GM19324 (cell line): ENCODE results near the gene P4HTM.

Experiments used
- ATAC-seq: cut with Tn5 transposase; IDR thresholded peaks from one replicate; pipeline ENCODE4 v1.9.1; 2021; ENCODE audit warnings: mild to moderate bottlenecking, moderate library complexity; ENCODE audit not compliant: unreplicated experiment, low FRiP score

The P4HTM gene

DNA sequence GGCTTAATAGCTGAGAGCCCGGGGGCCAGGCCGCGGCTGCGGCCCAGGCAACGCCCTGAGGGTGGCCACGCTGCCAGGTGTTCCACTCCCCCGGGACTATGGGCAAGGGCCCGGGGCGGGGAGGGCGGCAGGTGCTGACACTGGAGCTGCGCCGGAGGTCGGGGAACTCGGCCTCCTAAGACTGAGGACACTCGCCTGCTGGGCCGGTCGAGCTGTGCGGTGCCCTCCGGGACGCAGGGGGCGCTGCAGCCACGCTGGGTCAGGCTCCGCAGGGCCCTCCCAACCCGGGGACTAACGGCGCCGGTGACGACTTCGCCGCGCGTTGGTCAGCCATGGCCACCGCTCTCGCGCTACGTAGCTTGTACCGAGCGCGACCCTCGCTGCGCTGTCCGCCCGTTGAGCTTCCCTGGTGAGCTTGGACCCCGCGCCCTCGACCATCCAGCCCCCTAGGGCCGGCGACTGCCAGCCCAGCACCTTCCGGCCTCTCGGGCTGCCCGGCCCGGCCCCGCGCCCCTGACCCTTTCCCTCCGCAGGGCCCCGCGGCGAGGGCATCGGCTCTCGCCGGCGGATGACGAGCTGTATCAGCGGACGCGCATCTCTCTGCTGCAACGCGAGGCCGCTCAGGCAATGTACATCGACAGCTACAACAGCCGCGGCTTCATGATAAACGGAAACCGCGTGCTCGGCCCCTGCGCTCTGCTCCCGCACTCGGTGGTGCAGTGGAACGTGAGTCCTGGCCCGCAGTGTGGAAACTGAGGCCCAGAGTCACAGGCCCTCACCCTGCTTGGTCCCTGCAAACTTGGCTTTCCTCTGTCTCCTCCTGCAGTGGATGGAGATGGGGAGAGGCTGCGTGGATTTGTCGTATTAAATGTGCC, 32.0 kb downstream of the P4HTM start, which contains the start of gene NDUFAF3:
Gene NDUFAF3 (plus strand): TSS at position 309 of the 875 bp plus-strand sequence. CDS start 24 bp downstream, at position 333.
- ATAC-seq = peak; percentile 62

DNA sequence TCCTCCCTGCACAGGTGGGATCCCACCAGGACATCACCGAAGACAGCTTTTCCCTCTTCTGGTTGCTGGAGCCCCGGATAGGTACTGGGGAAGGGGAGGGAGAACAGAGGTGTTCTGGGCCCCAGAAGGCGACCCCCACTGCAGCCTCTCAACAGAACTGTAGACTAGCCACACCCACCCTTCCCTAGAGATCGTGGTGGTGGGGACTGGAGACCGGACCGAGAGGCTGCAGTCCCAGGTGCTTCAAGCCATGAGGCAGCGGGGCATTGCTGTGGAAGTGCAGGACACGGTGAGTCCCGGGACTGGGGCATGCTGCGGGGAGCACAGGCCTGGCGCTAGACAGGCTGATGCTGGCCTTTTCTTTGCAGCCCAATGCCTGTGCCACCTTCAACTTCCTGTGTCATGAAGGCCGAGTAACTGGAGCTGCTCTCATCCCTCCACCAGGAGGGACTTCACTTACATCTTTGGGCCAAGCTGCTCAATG, 32.7 kb downstream of the P4HTM start:
- ATAC-seq = no peak

DNA sequence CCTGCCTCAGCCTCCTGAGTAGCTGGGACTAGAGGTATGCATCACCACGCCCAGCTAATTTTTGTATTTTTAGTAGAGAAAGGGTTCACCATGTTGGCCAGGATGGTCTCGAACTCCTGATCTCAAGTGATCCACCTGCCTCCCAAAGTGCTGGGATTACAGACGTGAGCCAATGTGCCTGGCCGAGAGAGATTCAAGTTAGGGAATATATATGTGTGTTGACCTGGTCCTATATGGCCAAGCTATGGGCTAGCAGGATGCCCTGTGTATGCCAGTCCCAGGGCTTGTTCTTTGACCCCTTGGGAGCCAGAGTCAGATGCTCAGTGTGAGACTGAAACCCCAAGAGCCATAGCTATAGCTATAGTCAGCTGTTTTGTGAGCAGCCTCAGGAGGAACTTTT, 33.7 kb downstream of the P4HTM start:
- no peak for ATAC-seq

DNA sequence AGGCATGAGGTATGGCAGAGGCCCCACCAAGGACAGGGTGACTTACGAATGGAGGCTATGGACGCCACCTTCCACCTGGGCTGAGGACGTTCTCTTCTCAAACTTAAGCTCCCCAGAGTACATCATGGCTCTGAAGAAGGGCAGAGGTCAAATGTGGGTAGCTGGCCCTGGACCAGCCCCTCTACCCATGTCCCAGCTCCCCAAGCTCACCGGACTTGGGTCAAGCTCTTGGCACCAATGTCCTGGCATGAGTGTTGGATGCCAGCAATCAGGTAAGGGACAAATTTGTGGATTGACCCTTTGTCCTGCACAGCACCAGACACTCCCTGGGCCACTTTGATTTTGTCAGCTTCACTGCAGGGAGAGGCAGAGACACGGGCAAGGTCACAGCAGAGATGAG, 34.4 kb downstream of the P4HTM start:
- no peak for ATAC-seq

DNA sequence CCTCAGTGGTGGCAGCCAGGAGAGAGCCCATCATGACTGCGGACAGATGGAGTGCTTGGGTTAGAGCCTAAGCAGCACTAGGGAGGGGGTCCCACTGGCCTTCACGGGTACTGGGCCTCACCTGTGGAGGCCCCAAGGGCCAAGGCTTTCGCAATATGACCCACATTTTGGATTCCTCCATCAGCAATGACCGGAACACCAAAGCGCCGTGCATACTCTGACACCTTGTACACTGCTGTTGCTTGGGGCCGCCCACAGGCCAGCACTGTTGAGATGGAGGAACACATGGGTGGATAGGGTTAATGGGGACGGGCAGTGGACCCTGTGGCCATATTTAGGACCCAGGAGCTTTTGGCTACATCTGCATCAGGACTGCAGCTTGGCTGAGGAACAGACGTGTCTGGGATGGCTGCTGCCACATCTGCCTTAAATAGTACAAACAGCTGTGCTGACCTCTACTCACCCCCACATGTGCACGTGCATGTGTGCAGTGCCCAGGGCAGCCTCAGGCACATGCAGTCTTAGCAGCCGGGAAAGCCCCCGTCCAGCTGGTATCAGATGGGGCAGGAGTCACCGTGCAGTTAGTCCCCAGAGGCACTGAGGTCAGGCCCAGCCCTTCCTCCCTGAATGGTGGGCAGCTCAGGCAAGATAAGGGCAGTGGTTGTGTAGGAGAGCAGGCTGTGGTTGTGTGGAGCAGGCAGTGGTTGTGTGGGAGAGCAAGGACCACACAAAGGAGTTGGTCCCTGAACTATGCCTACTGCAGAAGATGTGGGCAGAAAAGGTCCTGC, 35.2 kb downstream of the P4HTM start:
- no peak for ATAC-seq

DNA sequence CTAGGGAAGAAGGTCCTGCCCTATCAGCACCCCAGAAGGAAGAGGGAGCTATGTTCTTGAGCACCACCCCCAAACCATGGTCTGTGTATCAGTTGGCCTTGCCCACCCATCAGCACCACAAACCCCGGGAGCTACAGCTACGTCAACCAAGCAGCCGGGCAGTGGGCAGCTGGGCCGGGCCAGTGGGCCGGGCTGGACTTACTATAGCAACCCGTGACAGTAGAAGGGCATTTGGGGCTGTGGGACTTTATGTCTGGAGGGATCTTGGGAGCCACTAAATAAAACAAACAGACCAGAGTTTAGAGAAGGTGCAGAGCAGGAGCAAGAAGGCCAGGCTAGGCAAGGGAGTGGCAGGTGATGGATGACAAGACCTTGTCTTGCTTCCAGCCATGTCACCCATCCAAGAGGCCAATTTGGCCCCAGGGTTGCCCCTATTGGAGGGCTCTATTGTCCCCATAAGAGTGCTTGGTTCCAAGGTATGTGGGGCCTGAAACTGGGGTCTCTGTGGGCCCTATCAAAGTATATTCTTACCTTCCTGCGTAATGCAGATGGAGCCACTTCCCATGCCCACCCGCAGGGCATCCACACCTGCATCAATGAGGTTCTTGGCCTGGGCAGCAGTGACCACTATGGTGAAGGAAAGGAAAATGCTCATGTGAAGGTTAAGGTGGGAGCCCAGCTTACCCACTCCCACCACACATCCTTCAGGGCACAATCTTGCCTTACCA, 35.9 kb downstream of the P4HTM start:
- ATAC-seq = no peak

DNA sequence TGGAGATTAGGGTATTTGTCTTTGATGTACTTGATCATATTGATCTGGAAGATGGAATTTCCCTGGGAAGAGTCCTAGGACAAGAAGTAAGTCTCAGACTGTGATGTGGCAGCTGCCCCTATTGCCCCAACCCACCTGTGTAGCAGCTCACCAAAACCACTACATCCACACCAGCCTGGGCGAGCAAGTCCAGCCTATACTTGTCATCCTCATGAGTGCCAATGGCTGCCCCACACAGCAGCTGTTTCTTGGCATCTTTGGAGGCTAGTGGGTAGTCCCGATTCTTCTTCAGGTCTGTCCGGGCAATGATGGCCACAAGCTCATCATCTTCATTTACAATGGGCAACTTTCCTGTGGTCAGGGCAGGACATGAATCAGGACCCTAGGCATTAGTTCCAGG, 36.5 kb downstream of the P4HTM start:
- no peak for ATAC-seq

DNA sequence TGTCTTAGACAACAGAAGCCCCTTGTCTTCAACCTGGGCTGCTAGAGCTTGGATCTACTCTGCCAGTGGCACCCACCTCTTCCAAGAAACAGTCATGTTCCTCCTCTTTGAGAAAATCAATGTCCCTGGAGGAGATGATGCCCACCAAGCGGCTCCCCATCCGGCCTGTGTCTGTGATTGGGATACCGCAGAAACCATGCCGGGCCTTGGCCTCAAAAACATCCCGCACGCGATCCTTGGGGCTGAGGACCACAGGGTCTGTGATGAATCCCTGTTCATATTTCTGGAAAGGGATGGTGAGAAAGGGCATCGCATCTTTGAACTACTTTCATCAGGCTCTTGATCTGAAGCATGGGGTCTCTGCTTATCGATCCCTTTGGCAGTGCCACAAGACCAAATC, 37.6 kb downstream of the P4HTM start:
- no peak for ATAC-seq

DNA sequence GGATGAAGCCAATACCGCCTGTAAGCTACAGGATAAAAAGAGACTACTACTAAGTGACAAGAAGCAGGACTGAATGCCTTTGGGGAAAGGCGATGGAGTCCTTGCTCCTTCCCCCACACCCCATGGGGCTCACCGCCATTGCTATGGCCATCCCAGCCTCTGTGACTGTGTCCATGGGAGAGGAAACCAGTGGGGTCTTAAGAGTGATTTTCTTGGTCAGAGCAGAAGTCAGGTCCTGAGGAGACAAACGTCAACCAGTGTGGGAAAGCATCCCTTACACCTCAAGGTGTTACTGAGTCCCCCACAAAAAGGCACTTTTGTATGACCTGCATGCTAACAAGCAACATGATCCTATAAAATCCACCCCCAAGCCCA, 38.2 kb downstream of the P4HTM start:
- no peak for ATAC-seq

DNA sequence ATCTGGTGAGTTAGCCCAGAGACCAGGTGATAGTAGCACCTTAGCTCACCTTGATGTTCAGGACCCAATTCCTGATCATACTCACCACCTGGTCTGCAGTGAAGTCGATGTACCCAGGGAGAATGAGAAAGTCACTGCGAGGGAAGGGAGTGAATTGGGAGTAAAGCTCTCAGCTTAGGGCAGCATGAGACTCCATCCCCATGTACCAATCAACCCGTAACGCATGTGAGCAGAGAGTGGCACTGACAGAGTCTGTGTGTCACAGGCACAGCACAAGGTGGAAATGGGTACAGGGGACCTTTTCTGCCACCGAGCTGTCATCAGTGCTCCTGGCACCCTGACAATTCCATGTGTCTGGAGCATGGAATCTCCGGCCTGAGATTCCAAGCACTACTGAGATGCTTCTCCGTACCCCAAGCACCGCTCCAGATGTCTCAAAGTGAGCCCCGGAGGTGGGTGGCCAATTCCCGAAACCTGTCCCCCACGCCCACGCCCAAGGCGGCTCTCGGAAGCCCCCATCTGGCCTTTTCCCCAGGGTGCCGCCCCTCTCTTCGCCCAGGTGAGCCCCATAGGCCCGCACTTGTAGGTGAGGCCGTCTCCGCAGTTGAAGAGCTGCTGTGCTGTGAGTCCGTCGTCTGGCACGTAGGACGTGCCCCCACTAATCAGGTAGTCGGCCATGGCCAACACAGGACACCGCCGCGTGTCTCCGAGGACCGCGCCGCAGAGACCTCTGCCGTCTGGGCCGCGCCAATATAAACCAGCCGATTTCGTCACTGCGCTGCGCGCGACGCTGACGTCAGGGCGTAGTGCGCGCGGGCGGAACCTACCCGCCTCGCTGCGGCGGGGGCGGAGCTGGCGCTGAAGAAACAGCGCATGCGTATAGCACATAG, 38.9 kb downstream of the P4HTM start, which contains the start of gene IMPDH2:
Gene IMPDH2 (minus strand): TSS at position 726 of the 890 bp plus-strand sequence. CDS start 48 bp downstream, at position 678.
- peak; percentile 93 for ATAC-seq

DNA sequence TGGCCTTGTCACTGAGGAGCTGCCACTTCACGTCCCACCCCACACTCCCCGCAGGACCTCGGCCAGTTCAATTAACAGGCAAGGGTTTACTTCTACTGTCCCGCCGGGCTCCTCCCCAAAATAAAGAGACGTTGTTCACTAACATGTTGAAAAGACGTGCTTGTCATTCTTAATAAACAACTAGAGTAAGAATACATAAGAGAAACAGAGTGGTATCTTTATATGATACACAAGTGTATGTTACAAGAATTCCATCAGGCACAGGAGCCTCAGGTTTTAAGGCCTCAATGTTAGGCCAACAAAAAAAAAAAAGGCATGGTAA, 39.5 kb downstream of the P4HTM start:
- ATAC-seq = no peak

DNA sequence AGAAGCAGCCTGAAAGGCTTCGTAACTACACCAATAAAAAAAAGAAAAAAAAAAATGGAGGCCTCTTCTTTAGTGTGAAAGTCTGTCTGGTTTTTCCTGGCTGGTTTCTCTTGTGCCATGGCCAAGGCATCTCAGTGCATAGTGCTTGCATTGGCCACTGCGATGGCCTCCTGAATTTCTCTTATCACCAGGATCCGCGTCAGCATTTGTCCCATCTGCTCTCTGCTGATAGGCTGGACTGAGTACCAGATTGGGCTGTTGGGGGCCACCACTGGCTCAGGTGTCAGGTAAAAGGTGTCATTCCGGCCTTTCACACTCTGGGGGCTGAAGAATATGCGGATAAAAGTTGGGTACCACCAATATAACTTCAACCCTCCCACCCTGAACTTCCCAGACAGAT, 40.3 kb downstream of the P4HTM start:
- no peak for ATAC-seq

DNA sequence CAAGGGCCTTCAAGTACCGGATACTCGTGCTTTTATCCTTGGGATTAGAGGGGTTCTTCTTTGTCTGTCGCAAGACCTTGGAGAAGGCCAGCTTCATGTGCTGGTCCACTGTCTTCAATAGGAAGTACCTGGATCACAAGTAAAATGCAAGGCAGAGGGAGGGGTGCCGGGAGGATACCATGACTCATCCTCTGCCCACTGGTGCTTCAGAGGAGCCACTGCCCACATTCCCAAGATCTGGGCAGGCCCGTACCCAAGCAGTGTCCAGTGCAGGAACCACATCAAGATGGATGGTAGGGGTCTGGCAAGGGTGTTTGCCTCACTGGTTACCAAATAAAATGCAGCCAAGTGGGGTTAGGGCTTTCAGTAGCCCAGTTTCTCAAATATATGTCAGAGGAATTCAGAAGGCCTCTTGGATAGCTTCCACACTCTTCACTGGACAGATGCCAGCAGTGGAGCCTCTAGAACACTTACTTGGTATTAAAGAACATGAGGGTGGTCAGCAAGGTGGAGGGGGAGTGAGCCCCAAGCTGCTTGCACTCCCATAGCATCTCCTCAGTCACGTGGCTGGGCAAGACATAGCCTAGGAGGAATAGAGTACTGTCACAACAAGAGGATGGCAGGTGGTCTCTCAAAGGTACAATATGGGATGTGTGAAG, 42.7 kb downstream of the P4HTM start:
- ATAC-seq = no peak

DNA sequence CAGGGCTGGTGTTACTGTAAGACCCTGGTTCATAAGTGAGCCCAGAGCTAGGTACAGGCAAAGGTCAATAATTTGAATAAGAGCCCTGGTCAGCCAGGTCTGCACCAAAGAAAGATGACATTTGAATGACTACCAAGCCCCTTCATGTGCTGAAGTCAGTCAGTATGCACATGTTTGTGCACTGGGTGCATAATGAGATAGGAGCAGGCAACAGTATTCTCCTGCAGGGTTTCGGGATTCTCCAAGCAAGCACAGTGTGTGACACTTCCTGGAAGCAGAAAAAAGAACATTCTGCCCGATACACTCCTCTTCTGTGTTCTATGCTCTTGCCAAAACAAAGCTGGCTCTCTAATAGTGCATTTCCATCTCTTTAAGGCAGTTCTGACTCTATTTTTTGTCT, 44.6 kb downstream of the P4HTM start:
- no peak for ATAC-seq

DNA sequence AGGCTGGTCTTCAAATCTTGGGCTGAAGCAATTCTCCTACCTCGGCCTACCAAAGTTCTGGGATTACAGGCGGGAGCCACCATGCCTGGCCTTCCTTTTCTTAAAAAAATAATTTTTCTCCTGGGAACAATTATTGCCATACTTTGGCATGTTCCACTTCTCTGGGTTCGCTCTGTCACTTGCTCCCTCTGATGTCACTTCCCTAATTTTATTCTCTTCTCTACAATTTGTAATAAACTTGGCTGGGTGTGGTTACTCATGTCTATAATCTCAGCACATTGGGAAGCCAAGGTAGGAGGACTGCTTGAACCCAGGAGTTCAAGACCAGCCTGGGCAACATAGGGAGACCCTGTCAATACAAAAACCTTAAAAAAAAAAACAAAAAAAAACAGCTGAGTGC, 45.2 kb downstream of the P4HTM start:
- no peak for ATAC-seq

DNA sequence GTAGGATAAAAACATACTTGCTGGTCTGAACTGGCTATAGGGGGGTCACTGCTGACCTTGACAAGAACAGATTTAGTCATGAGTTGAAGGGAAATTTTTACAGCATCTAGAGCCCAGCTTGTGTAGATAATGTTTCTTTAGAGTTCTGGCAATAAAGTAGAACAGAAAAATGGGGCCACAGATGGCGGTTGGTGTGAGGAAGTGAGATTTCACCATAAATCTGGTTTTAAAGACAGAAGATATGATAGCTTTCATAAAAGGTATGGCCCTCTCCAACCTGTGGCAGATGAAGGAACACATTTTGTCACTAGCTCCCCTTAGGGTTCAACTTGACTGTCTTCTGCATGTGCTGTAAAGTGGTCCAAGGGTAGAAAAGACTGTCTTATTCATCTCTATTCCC, 63.5 kb downstream of the P4HTM start:
- no peak for ATAC-seq

DNA sequence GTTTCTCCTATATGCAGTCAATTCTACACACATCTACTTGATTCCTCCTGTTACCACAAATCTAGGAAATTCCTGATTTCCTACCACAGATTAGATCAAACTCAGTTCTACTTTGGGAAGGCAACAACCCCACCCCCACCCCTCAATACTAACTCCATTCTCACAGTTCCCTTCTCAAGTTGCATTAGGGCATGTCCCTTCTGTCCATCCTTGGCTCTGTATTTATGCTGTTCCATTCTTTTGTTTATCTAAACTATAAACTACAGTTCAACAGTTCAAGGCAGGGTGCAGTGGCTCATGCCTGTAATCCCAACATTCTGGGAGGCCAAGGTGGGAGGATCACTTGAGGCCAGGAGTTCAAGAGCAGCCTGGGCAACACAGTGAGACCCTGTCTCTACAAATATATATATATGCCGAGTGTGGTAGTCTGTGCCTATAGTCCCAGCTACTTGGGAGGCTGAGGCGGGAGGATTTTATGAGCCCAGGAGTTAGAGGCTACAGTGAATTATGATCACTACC, 64.4 kb downstream of the P4HTM start:
- ATAC-seq = no peak
